Muscle of leg (tissue), 11 donors: Measurements from ENCODE around the gene HECW1. TPM values are rescaled to one million over a fixed set of nuclear protein-coding genes. Genes with fewer than 3 reads are reported as not detected.
"Not testable (repeated sequence)": the region's sequence is repeated elsewhere in the genome, so short reads cannot be mapped to it uniquely, and the experiment has no call there.

Source experiments
- DNase-seq: peaks from one replicate; pipeline ENCODE4 v3.0.0; 2013
- H3K27ac ChIP-seq: one replicate; pipeline ENCODE4 v1.5.1; 2013; ENCODE audit warnings: mild to moderate bottlenecking, low read length, control low read depth
- H3K27me3 ChIP-seq: one replicate; pipeline ENCODE4 v1.6.1; 2013; ENCODE audit warnings: low read length; ENCODE audit not compliant: control insufficient read depth, insufficient read depth
- H3K36me3 ChIP-seq: one replicate; pipeline ENCODE4 v1.6.1; 2013; ENCODE audit warnings: low read length; ENCODE audit not compliant: control insufficient read depth, insufficient read depth
- H3K4me1 ChIP-seq: one replicate; pipeline ENCODE4 v1.6.1; 2013; ENCODE audit warnings: low read length; ENCODE audit not compliant: control insufficient read depth, insufficient read depth
- H3K4me3 ChIP-seq: one replicate; pipeline ENCODE4 v1.5.1; 2013; ENCODE audit warnings: low read length, control low read depth
- H3K9me3 ChIP-seq: replicated peaks from 2 replicates; pipeline ENCODE4 v1.6.1; 2013; ENCODE audit warnings: low read depth, low read length; ENCODE audit not compliant: control insufficient read depth
- WGBS: methylation state at CpG from one replicate; pipeline ENCODE4 v1.1.5; 2013; ENCODE audit warnings: missing lambda C conversion rate; ENCODE audit not compliant: insufficient coverage; 5-methylcytosine and 5-hydroxymethylcytosine counted together
- polyA plus RNA-seq, 8 donors: library from polyadenylated mRNA; unstranded; fragments of 120-200 nt; gene quantifications; one replicate each; pipeline versions ENCODE4 v1.2.1 to v1.2.3, GENCODE V29; 2013; ENCODE audit warnings: inconsistent platforms in 1 of 8, low replicate concordance in 1 of 8; ENCODE audit not compliant: insufficient read length in 8 of 8, insufficient read depth in 1 of 8
- total RNA-seq: library from RNA; stranded (reverse); fragments of 120-200 nt; gene quantifications from one replicate; pipeline ENCODE4 v1.2.4, GENCODE V29; 2013

Gene HECW1
- total and polyA plus RNA-seq, 9 donors: 0.13 to 1.7 (median 0.51) TPM; not detected in 1

DNA sequence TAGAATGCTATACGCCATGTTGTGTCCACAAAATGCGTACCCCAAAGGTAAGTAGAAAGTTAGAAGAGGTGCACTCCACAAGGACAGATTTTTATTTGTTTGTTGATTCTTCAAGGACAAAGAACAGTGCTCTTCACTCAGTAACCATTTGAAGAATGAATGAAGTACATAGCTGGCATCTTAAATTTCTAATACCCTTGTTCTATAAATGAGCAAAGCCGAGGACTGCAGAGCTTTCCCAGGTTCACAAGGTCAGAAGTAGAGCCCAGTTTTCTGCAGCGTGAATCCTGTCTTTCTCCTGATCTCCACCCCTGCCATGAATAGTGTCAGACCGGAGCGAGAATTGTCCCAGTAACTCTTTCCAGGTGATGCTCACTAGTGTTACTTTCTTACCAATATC lies 9.5 kb downstream of the HECW1 start:
- no peak for DNase-seq
- Histone ChIP-seq H3K4me3 (no peak overlapping the region), H3K27me3 (peaks cover 31% of the 10 kb centered on the region), H3K9me3 (no peaks in the 10 kb centered on the region), H3K27ac (no peak overlapping the region), H3K4me1 (no peaks in the 10 kb centered on the region), H3K36me3 (no peaks in the 10 kb centered on the region)
- 73% methylated on average over 4 of the region's 6 CpGs for WGBS

DNA sequence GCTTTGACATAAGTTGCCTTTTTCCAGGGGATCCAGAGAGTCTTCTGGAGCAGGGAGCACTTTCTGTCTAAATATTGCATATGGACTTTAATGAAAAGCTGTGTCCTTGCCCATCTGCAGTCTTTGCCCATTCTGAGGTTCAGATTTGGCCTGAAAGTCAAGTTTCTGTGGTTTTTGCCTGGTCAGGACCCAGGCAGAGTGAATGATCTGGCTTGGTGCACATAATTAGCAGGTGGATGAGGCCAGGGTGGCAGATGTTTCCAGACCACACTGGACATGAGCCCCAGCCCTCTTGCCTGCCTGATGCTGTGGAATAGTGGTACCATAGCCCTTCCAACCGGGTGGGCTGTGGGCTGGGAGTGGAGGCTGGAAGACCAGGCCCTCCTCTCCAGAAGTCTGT lies 11.0 kb downstream of the HECW1 start:
- Histone ChIP-seq H3K27ac (no peak overlapping the region), H3K27me3 (peaks cover 28% of the 10 kb centered on the region), H3K4me3 (no peak overlapping the region), H3K9me3 (no peaks in the 10 kb centered on the region), H3K4me1 (no peaks in the 10 kb centered on the region), H3K36me3 (no peaks in the 10 kb centered on the region)
- no peak for DNase-seq
- no CpG with 5 or more reads among the region's 1 CpG for WGBS

DNA sequence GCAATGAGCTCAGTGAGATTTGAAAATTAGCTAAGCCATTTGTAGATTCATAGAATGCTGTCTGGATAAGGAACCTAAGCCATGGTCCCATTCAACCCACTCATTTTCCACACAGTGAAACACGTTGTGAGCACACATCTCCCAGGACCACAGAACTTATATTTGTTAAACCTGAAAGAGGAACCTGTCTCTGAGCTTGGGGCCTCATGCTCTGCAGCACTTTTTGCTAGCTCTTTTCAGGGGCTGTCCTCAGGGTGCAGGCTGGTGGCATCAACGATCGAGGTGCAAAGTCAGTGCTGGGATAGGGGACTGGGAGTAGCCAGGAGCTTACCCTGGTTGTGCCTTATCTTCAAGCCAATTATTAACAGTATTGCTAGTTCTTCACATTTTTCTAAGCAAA lies 11.9 kb downstream of the HECW1 start:
- H3K4me3 ChIP-seq: no peak overlapping the region
- no peaks in the 10 kb centered on the region for H3K4me1 ChIP-seq
- peaks cover 19% of the 10 kb centered on the region for H3K27me3 ChIP-seq
- WGBS: no CpG with 5 or more reads among the region's 3 CpGs
- no peak for DNase-seq
- H3K9me3 ChIP-seq: no peaks in the 10 kb centered on the region
- H3K36me3 ChIP-seq: no peaks in the 10 kb centered on the region
- H3K27ac ChIP-seq: no peak overlapping the region

DNA sequence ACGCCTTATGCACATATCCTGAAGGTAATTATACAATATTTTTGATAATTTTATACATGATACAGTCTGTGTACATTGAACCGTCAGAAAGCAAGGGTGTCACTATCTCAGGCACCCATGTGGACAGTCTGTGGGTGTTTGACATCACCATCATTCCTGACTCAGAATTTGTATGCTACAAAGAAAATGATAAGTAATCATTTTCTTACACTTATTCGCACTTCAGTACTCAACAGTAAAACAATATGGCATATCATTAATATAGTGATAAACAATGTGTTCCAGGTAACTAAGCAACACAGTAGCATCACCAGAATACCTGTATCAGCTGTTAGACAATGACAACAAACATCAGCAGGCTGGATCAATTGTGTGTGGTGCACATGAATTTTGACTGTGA lies 17.9 kb downstream of the HECW1 start:
- Histone ChIP-seq H3K9me3 (no peaks in the 10 kb centered on the region), H3K36me3 (no peaks in the 10 kb centered on the region), H3K27me3 (peaks cover 4% of the 10 kb centered on the region), H3K4me1 (no peaks in the 10 kb centered on the region), H3K4me3 (no peak overlapping the region), H3K27ac (no peak overlapping the region)
- DNase-seq: no peak
- WGBS: no CpG with 5 or more reads among the region's 3 CpGs

DNA sequence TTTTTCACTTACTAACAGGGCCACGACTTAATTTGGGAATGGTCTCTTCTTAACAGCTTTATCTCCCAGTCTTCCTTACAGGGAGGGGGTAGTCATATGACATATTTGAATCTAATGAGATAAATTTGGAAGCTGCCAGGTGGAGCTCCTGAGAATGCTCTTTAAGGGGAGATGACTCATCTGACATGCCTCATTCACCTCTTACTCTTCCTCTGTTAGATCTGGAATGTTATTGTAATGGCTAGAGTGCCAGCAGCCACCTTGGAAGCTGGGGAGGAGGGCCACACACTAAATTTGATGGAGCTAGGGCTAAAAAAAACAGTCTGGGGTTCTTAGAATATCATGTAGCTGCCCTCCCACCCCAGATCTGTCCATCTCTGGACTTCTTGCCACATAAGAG lies 22.7 kb downstream of the HECW1 start:
- no peak for DNase-seq
- Histone ChIP-seq H3K9me3 (no peaks in the 10 kb centered on the region), H3K36me3 (no peaks in the 10 kb centered on the region), H3K4me1 (no peaks in the 10 kb centered on the region), H3K27me3 (peaks cover 4% of the 10 kb centered on the region), H3K27ac (no peak overlapping the region), H3K4me3 (no peak overlapping the region)
- no CpG with 5 or more reads among the region's 1 CpG for WGBS

DNA sequence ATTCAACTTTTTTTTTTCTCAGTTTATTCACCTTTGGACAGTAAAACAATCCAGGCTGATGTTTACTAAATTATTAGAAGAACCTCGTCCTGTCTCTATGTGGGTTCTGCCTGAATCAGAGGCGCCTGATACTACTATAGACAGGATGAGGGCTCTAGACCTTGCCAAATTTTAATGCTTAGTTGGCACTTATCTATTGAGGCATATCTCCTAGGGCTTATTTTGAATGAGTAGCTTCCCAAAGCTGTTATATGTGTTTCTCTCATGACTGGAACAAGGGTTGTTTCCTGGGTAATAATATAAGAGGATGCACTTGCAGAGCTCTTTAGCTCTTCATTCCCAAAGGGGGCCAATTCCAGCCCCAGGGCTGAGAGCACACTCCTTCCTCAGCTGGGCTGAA lies 23.6 kb downstream of the HECW1 start:
- Histone ChIP-seq H3K4me3 (no peak overlapping the region), H3K4me1 (no peaks in the 10 kb centered on the region), H3K36me3 (no peaks in the 10 kb centered on the region), H3K27ac (no peak overlapping the region), H3K9me3 (no peaks in the 10 kb centered on the region), H3K27me3 (peaks cover 7% of the 10 kb centered on the region)
- no peak for DNase-seq
- WGBS: 85% methylated on average over 2 of the region's 2 CpGs

DNA sequence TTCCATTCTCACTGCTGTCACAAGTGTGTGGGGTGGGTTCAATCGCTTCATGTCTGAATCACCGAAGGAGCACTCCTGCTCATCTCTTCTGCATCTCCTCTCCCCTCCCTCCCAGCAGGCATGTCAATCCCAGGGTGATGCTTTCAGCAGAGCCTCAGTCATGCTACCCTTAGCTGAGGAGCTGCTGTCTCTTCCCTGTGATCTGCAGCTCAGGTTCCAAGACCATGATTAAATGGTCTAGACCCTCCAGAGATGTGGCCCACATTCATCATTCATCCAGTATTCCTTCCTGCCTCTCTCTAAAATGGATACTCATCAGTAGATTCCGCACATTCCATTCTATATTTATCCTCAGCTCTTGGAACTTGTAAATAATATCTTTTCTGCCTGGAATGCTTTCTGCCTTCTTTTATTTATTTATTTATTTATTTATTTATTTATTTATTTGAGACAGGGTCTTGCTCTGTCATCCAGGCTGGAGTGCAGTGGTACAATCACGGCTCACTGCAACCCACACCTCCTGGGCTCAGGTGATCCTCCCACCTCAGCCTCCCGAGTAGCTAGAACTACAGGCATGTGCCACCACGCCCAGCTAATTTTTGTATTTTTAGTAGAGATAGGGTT lies 24.8 kb downstream of the HECW1 start:
- WGBS: 80% methylated on average over 1 of the region's 6 CpGs
- DNase-seq: peak; percentile 12
- H3K27me3 ChIP-seq, H3K4me3 ChIP-seq, H3K9me3 ChIP-seq, H3K36me3 ChIP-seq, H3K27ac ChIP-seq, H3K4me1 ChIP-seq: not testable (repeated sequence)

DNA sequence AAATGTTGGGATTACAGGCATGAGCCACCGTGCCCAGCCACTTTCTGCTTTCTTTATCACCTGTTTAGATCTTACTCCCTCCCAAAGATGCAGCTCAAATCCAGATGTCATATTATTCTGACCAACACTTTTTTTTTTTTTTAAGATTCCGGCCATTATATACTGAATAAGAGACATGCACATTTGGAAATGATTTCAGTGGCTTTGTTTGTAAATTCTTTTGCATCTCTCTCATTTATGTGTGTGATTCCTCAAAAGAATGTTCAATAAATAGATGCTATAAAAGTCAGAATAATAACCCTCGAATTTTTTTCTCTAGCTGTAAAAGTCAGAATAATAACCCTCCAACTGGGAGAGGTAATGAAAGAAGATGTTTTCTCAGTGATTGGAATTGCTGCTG lies 25.4 kb downstream of the HECW1 start:
- DNase-seq: peak; percentile 4
- WGBS: 25% methylated on average over 1 of the region's 3 CpGs
- no peak overlapping the region for H3K4me3 ChIP-seq

DNA sequence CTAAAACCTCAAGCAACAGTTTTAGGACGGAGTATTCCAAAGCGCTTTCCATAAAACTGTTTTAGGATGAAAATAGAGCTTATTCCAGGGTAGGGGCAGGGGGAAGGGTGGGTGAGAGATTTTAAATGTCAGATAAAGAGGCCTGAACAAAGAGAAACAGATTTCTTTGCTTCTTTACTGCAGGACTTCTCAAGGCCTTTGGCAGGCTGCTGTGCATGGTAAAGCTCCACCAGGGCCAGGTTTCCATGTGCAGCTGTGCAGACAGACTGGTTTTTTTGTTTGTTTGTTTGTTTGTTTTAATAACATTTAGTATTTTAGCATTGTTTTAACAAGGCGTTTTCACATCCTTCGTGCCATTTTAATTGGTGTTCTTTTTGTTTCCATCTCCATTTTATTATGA lies 26.3 kb downstream of the HECW1 start:
- H3K36me3 ChIP-seq: no peaks in the 10 kb centered on the region
- whole genome bisulfite sequencing: no CpG with 5 or more reads among the region's 4 CpGs

More for the DNA sequence above, 25.4 kb downstream of the HECW1 start:
- Histone ChIP-seq H3K27me3 (peaks cover 3% of the 10 kb centered on the region), H3K9me3 (no peaks in the 10 kb centered on the region), H3K27ac (no peak overlapping the region), H3K4me1 (no peaks in the 10 kb centered on the region), H3K36me3 (no peaks in the 10 kb centered on the region)

DNA sequence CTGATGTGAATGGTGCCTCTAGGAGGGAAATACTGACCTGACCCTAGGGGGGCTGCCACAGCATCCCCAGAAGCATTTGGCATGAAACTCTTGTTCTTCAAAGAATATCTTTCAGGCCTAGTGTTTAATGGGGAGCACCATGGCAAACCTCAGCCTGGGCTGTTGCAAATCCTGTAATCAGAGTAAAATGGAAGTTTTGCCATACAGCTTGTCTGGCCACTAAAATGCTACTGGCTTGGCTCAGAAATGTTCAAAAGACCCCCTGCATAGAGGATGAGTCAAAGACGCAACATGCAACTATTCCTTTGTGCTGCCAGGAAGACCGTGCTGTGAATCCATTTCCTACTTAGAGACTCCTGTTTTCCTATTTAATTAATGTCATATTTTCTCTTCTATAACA lies 26.7 kb downstream of the HECW1 start:
- Histone ChIP-seq H3K27ac (no peak overlapping the region), H3K9me3 (no peaks in the 10 kb centered on the region), H3K27me3 (peaks cover 3% of the 10 kb centered on the region), H3K4me3 (no peak overlapping the region), H3K4me1 (no peaks in the 10 kb centered on the region), H3K36me3 (no peaks in the 10 kb centered on the region)
- no peak for DNase-seq
- WGBS: no CpG with 5 or more reads among the region's 2 CpGs

More for the DNA sequence above, 26.3 kb downstream of the HECW1 start:
- DNase-seq: no peak
- Histone ChIP-seq H3K9me3 (no peaks in the 10 kb centered on the region), H3K4me1 (no peaks in the 10 kb centered on the region), H3K27me3 (peaks cover 3% of the 10 kb centered on the region), H3K27ac (no peak overlapping the region), H3K4me3 (no peak overlapping the region)

DNA sequence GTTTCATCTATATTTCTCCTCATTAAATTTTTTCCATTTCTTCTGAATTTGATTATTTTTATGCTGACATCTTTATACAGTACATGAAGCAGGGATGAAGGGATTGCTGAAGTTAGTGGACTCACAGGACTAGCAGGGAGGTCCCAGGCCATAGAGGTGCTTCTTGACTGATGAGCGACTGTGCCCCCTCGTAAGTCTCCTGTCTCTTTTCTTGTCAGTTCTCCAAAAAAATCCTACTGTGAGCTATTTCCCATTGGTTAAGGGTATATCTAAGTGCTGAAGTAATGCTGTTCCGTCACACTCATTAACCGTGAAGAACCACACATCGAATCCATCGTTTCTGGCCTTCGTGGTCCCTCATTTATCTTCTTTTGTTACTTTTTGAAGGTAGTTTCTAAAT lies 27.7 kb downstream of the HECW1 start:
- H3K9me3 ChIP-seq: no peaks in the 10 kb centered on the region
- H3K27me3 ChIP-seq: peaks cover 3% of the 10 kb centered on the region
- H3K4me1 ChIP-seq: no peaks in the 10 kb centered on the region
- H3K27ac ChIP-seq: no peak overlapping the region
- no peak for DNase-seq
- 80% methylated on average over 1 of the region's 7 CpGs for WGBS
- H3K36me3 ChIP-seq: no peaks in the 10 kb centered on the region
- no peak overlapping the region for H3K4me3 ChIP-seq
